H54 (cell line): Measurements from ENCODE around the gene BSN.

ENCODE experiments used
- DNase-seq: peaks from one replicate; pipeline ENCODE4 v3.0.0; 2011; ENCODE audit warnings: low spot score, mixed read lengths; ENCODE audit not compliant: insufficient read length
- FAIRE-seq: peaks from 3 replicates; lab custom pipeline; 2011; peaks lifted over from hg19 to GRCh38; lab: Jason Lieb, UNC
- POLR2A ChIP-seq: IDR thresholded peaks from 2 replicates; pipeline ENCODE4 v1.6.1; 2011; ENCODE audit warnings: low read depth, mild to moderate bottlenecking, low read length

BSN gene

GRCh38 chr3:49665822-49666519 lies 111.7 kb downstream of the BSN start:
- TF ChIP-seq POLR2A: no peak
- FAIRE-seq (no peak), DNase-seq (no peak)

- no peak for FAIRE-seq
Measured at GRCh38 chr3:49666592-49666991, 112.3 kb downstream of the BSN start.

GRCh38 chr3:49667701-49668413 lies 113.6 kb downstream of the BSN start:
- DNase-seq: no peak
- TF ChIP-seq POLR2A: no peak
- FAIRE-seq: no peak

More at GRCh38 chr3:49666592-49666991, 112.3 kb downstream of the BSN start:
- TF ChIP-seq POLR2A: no peak
- DNase-seq: no peak

GRCh38 chr3:49668414-49668797 lies 114.1 kb downstream of the BSN start:
- no peak for TF ChIP-seq POLR2A
- FAIRE-seq (no peak), DNase-seq (no peak)

GRCh38 chr3:49668861-49669260 lies 114.6 kb downstream of the BSN start:
- no peak for TF ChIP-seq POLR2A

GRCh38 chr3:49669352-49669751 lies 115.1 kb downstream of the BSN start:
- no peak for TF ChIP-seq POLR2A
- FAIRE-seq: no peak
- DNase-seq: no peak

More at GRCh38 chr3:49668861-49669260, 114.6 kb downstream of the BSN start:
- DNase-seq: peak; percentile 52
- no peak for FAIRE-seq

- FAIRE-seq (no peak), DNase-seq (no peak)
Measured at GRCh38 chr3:49670940-49671290, 116.6 kb downstream of the BSN start.

GRCh38 chr3:49671291-49672288 lies 117.3 kb downstream of the BSN start:
- TF ChIP-seq POLR2A: no peak
- DNase-seq (peak; percentile 77), FAIRE-seq (no peak)

More at GRCh38 chr3:49670940-49671290, 116.6 kb downstream of the BSN start:
- TF ChIP-seq POLR2A: no peak

- no peak for TF ChIP-seq POLR2A
- no peak for DNase-seq
- no peak for FAIRE-seq
Measured at GRCh38 chr3:49673121-49673714, 118.9 kb downstream of the BSN start.

- FAIRE-seq (no peak), DNase-seq (peak; percentile 98)
Measured at GRCh38 chr3:49673715-49674496, 119.6 kb downstream of the BSN start, which contains the start of gene APEH. TSS of gene APEH (plus strand) at chr3:49674351. CDS start at chr3:49674402, 51 bp downstream.

GRCh38 chr3:49674497-49674983 lies 120.3 kb downstream of the BSN start:
- TF ChIP-seq POLR2A: no peak
- FAIRE-seq (no peak), DNase-seq (no peak)

More at GRCh38 chr3:49673715-49674496, 119.6 kb downstream of the BSN start, which contains the start of gene APEH:
- peak; percentile 83 for TF ChIP-seq POLR2A

- DNase-seq (no peak), FAIRE-seq (no peak)
- TF ChIP-seq POLR2A: no peak
Measured at GRCh38 chr3:49675912-49676311, 121.6 kb downstream of the BSN start.
